Epidermal melanocyte (primary cell): Measurements from ENCODE around the gene TIGD3.

Experiments used
- DNase-seq: peaks from one replicate; pipeline ENCODE4 v3.0.0; 2011; ENCODE audit warnings: low spot score; ENCODE audit not compliant: insufficient read length

The TIGD3 gene

DNA sequence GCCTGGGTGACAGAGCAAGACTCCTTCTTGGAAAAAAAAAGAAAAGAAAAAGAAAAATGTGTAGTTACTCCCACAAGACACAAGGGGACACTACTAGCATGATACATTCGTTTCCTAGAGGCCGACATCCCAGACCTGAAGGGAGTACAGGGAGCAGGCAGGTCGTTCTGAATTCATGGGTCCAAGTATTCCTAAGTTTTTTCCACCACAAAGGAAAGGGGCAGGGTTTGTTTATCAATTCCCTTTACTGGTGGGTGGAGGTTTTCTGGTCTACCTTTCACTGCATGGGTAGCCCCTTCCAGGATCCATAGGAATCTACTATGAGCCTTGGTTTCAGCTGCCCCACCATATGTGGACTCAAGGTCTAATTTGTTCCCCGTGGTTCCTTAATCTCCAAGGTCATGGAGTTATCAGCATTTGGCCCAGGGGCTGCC lies 11.8 kb downstream of the TIGD3 start:
- DNase-seq: peak; percentile 93

DNA sequence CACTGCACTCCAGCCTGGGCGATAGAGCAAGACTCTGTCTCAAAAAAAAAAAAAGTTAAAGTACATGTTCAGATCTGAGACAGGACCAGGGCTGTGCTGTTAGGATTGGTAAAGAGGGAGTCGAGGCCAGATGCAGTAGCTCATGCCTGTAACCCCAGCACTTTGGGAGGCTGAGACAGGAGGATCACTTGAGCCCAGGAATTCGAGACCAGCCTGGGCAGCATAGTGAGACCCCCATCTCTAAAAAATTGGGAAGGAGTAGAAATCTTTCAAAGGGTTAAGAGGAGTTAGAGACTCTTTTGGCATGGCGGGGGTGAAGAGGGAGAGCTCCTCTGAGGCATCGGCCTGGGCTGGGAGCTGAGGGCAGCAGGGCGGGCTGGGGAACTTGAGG lies 16.1 kb downstream of the TIGD3 start:
- no peak for DNase-seq

DNA sequence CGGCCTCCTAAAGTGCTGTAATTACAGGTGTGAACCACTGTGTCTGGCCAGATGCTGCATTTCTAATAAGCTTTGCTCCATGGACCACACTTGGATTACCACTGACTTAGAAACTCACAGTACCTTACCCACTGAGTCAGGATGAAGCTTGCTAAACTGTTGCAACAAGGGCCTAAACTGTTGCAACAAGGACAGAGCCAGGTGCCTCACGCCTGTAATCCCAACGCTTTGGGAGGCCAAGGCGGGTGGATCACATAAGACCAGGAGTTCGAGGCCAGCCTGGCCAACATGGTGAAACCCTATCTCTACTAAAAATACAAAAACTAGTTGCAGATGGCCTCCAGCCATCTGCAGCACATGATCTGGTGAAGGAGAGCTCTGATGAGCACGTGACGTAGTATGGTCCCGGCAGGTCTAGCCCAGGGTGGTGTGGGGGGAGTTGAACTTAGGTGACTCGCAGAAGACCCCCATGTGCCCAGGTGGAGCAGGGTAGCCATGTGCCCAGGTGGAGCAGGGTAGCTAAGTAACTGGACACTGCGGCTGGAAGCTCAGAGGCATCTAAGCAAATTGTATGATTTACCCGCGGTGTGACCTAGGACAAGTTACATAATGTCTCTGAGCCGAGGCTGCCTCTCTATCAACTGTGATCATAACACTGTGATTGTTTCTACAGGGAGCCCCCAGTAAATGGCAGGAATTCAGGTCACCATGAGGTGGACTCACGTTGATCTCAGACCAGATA lies 19.5 kb downstream of the TIGD3 start:
- no peak for DNase-seq

DNA sequence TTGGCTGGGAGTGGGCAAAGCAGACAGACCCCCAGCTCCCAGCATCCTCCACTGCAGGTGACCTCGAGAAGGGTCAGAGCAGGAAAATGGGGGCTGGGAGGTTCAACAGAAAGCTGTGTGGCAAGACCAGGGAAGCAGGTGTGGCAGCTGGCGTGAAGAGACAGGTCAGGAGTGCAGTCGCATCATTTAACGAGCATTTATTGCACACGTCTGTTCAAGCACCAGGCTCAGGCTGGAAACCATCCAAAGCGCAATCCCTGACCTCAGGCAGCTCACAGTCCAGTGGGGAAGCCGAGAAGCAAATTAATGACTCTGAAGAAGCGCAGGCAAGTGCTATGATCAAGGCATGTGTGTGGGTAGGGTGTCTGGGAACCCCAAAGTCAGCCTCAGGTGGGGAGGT lies 20.5 kb downstream of the TIGD3 start:
- DNase-seq: no peak

DNA sequence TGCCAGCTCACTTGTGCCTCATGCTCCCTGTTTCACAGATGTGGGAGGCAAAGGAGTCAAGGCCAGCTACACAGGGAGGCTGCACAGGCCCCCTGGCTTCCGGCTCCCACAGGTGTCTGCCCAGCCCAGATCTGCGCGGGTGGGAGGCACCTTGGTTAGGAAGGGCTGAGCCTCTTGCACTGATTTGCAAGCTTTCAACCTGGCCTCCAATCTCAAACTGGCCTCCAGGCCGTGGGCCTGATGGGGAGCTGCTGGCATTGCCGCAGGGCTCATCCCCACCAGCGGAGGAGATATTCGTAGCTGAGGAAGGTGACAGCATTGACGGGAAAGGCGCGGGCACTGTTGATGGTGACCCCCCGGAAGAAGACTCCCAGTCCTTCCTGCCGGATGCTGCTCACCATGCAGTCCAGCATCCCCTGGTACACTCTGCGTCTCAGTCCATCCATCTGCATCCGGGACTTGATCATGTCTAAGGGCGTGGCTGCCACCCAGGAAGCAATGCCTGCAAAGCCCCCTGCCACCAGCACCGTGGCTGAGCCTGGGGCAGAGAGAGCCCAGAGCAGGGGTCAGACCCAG lies 21.7 kb downstream of the TIGD3 start:
- DNase-seq: no peak

DNA sequence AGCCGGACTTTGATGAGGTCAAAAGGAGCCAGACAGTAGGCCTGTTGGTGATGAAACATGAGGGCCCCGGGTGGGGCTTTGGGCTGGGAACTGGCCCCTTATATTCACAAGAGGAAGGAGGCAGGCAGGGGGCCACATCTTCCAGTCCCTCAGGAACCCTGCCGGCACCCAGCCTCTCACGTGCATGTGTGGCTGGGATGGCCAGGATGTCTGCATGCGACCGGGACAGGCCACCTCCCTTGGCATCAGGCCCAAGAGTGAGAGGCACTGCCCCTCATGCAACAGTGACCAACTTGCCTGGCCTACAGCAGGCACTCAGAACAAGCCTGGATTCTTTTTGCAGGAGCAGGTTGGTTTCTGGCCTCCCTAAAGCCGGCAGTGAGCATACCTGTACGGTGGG lies 22.5 kb downstream of the TIGD3 start:
- no peak for DNase-seq

DNA sequence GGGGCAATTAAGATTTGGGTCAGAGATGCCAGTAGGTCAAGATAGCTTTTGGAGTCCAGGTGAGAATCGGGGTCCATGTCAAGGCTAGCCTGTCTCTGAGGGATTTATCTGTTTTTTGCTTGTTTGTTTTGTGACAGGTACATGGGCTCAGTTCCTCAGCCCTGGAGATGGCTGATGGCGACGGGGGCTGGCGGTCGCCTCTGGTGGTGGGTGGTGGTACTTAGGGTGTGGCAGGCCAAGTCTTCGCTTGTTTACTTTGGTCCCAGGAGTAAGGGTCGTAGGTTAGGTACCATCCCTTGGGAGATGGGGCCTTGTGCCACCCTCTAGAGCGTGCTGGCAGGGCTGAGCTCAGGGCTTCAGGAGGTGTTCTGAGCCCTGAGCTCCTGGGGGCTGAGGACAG lies 23.2 kb downstream of the TIGD3 start:
- DNase-seq: no peak

DNA sequence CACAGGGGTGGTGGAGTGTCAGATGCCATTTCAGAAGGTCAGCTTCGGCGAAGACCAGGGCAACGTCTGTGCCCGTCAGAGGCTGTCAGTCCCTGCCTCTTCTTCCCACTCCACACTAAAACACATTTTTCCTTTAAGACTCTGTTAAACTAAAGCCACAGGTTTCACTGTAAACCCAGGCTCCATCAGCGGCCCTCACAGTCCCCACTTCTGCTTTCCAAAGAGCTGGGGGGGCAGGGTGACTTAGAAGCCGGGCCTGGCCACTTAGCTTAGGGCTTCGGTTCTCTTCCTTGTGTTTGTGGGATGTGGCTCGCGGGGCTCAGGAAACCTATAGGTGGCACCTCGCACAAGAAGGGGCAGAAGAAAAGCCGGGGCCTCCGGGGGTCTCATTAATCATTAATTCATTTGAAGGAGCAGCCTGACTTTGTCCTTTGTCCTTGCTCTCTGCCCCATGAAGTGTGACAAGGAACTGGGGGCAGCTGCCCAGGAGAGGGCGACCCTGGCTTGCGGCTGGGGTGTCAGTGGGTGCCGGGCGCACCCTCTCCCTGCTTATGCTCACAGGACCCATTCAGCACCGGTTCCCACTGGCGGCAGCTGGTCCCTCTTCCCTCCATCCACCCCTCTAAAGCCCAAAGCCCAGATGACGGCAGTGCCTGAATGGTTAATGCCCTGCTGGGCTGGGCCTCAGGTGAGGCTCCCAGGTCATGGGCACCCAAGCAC lies 23.8 kb downstream of the TIGD3 start:
- no peak for DNase-seq

DNA sequence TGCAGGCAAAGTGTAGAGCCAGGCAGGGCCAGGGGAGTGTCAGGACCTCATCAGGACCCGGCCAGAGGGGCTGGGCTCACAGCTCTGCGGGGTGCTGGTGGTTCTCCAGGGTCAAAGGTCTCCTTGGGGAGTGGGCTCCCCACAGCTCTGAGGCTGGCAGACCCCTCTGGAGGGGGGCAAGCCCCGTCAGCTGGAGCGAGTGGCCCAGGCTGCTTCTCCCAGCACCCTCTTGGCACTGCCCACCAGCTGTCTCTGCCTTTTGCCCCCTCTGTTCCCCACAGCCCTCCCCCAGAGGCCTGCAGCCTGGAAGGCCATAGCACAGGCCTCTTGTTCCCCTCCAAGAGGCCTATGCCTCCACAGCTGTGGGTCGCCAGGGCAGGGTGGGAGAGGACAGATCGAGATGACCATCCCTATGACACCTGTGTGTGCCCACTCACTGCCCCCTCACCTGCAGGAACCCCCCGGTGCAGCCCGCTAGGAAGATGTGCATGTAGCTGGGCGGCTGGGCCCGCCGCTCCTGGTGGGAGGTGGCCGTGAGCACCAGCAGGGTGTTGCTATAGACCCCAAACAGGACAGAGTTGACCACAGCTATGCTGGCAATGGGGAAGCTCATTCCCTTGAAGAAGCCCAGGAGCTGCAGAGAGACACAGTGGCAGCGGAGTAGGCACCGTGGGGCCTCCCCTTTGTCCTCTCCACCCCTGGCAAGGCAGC lies 24.5 kb downstream of the TIGD3 start:
- DNase-seq: no peak

DNA sequence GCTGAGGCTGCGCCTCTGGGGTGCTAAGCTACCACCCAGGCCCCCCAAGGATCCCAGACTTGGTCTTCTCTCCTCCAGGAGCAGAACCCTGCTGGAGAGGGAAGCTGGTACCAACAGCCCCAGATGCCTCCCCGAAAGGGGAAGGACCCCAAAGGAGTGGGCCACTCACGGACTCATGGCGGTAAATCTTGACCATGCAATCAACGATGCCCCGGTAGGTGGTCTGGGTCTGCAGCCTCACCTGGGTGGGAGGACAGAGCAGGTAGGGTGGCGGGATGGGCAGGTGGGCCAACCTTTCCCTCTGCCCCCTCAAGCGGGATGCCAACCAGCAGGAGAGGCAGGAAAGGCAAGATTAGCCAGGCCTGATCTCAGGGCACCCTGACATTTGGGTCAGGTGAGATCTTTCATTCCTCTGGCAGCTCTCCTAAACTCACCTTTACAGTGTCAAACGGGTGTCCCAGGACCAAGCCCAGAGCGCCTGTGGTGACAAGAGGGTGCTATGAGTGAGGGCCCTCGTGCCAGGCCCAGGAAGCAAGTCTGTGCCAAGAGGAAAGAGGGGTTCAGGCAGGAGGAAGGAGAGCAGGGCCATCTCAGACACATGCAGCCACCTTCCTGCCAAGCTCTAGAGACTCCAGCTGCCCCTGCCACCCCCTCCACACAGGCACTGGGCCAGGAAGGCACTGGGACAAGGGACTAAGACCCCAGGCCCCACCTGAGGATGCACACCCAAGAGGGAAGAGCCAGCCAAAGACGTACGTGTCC lies 25.3 kb downstream of the TIGD3 start:
- DNase-seq: no peak

DNA sequence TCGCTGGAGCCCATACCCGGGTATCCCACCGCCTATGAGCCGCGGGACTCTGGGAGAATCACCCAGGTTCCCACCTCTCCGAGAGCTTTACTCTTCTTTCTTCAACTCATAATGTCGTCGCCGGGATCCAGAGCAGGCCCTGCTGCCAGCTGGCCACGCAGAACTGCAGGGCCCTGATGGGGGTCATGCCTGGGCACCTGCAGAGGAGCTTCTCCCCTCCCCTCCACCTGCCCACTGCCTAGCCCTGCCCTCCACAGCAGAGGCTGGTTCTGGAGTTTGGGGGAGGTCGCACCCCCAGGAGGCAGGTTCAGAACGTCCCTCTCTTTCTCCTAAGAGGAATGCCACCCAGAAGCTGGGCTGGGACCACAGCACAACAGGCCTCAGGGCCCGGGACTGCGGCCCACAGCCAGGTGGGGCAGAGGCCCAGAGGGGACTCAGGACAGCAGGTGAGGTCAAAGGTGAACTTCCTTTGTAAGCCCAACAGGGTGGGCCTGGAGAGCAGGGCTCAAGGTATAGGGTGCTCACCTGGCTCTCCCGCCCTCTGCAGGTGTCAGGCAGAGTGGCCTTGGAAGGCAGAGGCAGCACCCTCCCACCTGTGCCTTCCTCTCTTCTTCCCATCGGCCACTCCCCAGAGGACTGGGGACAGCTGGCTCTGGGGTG lies 26.0 kb downstream of the TIGD3 start:
- no peak for DNase-seq

DNA sequence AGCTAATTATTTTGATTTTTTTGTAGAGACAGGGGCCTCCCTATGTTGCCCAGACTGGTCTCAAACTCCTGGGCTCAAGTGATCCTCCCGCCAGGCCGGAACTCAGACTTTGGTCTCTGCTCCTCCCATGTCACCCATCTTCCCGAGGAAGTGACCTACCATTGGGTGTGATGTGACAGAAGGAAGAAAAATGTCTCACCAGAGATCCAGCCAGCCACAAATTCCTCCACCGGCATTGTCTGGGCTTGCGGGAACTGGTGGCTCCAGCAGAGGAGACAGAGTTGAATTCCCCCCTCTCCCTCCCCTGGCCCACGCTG lies 27.1 kb downstream of the TIGD3 start:
- DNase-seq: no peak

DNA sequence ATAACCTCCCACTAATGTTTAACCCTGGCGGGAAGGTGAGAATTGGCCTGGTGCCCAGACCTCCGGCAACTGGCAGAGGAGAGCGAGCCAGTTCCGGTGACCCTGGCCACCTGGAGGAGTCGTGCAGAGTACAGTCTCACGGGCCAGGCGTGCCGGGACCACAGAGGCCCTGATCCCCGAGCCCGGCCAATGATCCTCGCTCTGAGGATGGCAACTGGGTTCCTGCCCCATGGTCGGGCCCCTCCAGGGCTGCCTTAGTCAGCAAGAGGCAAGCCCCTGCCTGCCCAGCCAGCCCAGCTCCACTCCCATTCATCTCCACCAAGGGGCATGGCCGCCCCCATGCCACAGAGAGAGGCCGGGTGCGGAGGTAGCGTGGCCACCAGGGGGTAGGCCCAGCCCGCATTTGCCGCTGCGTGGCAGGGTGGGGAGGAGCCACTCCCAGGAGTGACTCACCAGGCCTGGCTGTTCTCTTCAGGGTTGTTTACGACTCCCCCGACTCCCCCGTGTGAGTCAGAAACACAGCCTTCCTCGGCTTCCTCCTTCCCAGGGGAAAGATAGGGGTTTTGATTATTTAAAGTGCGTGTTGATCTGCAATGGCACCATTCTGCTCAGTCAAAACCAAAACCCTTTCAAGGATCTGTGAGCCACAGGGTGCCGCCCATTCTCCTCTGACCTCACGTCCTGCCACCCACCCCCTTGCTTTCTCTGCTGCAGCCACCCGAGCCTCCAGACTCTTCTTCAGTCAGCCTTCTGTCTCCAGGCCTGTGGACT lies 27.7 kb downstream of the TIGD3 start, which contains the start of gene SLC25A45:
SLC25A45 (minus strand) TSS at position 614 of the 771 bp plus-strand sequence. CDS start 695 bp downstream, outside the sequence.
- DNase-seq: no peak

DNA sequence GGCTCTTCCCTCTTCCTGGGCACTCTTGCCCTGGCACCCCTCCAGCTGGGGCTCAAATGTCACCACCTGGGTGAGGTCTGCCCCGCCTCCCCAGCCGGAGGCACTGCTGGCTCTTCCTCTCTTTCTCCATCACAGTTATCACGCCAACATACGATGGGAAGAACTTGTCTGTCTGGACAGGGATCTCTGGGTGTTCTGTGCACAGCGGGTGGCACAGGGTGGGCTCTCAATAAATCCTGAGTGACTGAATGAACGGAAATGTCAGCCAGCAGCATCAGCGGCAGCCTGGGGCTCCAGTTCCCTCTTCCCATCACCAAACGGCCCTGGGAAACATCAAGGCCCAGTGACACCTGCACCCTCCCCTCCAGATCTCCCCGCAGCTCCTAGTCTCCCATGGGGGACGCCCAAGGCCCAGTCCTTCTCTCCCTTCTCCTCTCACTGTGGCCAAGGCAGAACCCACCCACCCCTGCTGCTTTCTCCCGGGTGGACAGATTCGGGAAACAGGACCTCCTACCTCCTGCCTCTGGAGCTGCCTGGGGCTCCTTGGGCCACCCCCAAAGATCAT lies 28.3 kb downstream of the TIGD3 start:
- DNase-seq: no peak

DNA sequence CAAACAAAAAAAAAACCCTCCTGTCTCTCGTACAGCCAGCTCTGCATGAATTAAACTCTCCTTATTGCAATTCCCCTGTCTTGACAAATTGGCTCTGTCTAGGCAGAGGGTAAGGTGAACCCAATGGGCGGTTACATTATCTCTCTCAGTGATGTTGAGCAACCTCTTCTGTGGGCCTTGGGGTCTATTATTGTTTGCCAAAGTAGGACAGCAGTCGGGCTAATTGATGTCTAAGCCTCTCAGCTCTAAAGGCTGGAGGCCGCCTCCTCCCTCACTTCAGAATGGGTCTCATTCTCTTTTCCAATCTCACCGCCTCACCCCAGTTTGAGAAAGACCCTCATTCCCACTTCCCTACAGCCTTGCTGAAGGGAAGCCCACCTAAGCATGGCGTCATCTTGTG lies 29.2 kb downstream of the TIGD3 start:
- no peak for DNase-seq

DNA sequence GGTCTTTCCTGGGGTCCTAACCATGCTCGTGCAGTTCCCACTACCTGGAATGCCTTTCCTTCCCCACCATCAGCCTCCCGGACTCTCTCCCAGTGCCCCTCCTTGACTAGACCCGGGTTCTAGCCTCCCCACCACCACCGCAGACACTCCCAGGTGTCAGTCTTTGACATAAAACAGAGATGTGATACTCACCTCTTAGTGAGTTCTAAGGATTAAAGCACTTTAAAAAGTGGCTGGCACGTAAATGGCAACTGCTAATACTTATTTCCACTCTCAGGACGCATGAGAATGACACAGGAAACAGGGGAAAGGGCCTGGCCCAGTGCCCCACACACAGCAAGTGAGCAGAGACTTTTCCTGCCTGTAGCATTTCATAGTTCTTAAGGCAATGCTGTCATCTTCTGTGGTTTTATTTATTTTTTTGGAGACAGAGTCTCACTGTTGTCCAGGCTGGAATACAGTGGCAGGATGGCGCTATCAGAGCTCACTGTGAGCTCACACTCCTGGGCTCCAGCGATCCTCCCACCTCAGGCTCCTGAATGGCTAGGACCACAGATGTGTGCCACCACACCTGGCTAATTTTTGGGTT lies 29.8 kb downstream of the TIGD3 start:
- DNase-seq: no peak

DNA sequence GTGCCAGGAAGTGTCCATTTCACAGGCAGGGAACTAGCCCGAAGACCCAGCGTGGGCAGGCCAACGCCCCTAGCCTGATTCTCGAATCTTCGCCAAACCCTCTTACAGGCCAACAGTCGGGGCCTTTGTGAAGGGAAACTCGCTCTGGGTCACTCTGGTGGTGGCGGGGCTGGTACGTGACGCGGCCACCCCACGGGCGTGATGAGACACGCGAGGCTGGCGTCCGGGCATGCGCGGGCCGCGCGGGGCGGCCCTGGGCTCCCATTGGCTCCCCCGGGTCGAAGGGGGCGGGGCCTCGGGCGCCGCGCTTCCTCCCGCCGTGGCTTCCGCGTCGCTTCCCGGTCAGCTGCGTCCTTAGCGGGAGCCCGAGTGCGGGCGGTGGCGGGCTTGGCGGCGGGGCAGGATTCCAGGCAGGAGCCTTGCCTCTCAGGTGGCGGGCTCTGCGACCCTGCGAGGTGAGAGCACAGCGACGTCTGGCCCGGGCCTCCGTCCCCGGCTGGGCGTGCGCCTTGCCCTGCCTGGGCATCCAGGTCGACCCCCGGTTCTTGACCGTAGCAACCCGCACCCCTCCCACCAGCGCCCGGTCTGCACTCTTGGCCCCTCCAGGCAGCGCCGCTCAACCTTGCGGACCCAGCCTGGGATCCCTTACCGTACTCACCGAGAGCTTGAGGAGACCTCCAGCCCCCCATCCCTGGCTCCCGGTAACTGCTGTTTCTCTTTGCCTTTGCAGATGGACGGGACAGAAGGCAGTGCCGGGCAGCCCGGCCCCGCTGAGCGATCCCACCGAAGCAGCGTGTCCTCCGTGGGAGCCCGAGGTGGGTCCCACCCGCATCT lies 32.0 kb downstream of the TIGD3 start, which contains the start of gene FRMD8:
FRMD8 (plus strand) TSS at position 331 of the 834 bp plus-strand sequence; CDS start at position 731, 400 bp downstream.
- peak; percentile 77 for DNase-seq

DNA sequence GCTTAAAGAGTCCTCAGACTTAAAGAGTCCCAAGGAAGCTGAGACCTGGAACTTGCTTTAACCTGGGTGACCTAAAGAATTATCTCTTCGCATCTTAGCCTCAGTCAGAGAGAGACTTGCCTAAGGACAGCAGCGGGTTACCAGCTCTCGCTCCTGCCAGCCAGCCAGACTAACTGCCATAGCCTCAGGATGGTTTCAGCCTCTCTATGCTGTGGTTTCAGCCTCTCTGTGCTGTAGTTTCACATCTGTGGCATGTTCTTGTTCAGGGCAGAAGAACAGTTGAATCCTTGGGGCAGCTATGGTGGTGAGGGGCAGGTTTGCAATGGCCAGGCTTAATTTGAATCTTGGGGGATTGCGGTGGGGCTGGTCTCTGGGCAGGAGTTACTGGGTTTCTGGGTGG lies 34.2 kb downstream of the TIGD3 start:
- DNase-seq: peak; percentile 80
